ENCODE measurements around the gene STBD1.

The STBD1 gene

DNA sequence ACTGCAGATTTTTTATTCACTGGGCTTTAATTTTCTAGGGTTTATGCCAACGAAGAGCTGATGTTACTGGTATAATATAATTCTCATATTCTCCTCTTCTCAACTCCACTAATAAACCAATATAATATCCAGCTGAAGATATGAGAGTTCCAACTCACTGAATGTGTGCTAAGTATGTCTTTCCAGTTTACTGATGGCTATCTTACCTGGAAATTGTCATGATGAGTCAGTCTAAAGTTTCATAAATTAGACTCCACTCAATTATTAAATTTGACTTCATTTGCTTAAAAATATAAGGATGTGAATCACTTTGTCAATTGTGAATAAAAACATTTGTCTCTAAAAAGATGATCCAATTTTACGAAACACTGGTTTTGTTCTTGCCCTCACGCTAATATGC, 28.4 kb downstream of the STBD1 start:
- DNase-seq (ENCODE audit: low read depth), result no peak
- TF ChIP-seq, protein P1, sequence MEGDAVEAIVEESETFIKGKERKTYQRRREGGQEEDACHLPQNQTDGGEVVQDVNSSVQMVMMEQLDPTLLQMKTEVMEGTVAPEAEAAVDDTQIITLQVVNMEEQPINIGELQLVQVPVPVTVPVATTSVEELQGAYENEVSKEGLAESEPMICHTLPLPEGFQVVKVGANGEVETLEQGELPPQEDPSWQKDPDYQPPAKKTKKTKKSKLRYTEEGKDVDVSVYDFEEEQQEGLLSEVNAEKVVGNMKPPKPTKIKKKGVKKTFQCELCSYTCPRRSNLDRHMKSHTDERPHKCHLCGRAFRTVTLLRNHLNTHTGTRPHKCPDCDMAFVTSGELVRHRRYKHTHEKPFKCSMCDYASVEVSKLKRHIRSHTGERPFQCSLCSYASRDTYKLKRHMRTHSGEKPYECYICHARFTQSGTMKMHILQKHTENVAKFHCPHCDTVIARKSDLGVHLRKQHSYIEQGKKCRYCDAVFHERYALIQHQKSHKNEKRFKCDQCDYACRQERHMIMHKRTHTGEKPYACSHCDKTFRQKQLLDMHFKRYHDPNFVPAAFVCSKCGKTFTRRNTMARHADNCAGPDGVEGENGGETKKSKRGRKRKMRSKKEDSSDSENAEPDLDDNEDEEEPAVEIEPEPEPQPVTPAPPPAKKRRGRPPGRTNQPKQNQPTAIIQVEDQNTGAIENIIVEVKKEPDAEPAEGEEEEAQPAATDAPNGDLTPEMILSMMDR (IDR thresholded peaks at IDR 0.05; ENCODE audit: low read depth, low read length), result no peak
- TF ChIP-seq, protein P2, sequence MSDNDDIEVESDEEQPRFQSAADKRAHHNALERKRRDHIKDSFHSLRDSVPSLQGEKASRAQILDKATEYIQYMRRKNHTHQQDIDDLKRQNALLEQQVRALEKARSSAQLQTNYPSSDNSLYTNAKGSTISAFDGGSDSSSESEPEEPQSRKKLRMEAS (IDR thresholded peaks at IDR 0.05; ENCODE audit: low read depth, low read length), result no peak
- no peak overlapping the region for H3K4me3 ChIP-seq (ENCODE audit: low read depth, low read length)

DNA sequence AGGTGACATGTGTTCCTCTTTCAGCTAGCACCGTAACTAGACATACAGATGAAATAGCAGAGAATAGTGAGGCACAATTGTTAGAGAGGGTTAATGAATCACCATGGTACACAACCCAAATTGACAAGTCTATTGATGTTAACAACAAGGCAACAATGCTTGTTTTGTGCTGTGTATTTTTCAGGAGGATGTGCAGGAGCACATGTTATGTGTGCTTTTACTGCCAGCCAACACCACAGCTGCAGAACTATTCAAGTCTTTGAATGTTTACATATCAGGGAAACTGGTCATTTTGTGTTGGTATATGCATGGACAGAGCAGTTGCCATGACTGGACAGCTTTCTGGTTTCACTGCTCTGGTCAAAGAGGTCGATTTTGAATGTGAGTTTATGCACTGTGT, 32.8 kb downstream of the STBD1 start:
- TF ChIP-seq, protein P2 (IDR thresholded peaks at IDR 0.05; ENCODE audit: low read depth, low read length), result no peak
- TF ChIP-seq POLR2A (IDR thresholded peaks at IDR 0.05; ENCODE audit: extremely low read depth, insufficient read length) (no peak), MYC (IDR thresholded peaks at IDR 0.05; ENCODE audit: low read depth, low read length) (no peak)
- TF ChIP-seq, protein P1 (IDR thresholded peaks at IDR 0.05; ENCODE audit: low read depth, low read length), result no peak
- no peak overlapping the region for H3K4me3 ChIP-seq (ENCODE audit: low read depth, low read length)
- no peak for DNase-seq (ENCODE audit: low read depth)

DNA sequence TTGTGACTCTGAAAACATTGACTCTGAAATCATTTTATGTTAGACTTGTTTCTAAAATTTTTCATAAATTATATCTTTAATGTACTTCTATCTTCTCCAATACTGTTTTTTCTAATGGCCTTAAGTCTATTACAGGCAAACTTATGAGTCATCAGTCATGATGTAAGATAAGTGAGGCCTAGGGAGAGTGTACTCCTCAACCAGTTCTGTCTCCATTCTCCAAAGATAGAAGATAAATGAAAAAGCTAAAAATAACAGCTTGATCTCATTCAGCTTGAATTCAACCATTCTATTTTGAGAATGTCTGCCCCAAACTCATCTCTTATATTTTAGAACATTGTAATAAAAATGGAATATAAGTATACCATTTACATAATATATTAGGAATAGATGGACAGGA, 34.5 kb downstream of the STBD1 start:
- no peak overlapping the region for H3K4me3 ChIP-seq (ENCODE audit: low read depth, low read length)
- TF ChIP-seq, protein P2 (IDR thresholded peaks at IDR 0.05; ENCODE audit: low read depth, low read length), result no peak
- peak; percentile 64 for DNase-seq (ENCODE audit: low read depth)

DNA sequence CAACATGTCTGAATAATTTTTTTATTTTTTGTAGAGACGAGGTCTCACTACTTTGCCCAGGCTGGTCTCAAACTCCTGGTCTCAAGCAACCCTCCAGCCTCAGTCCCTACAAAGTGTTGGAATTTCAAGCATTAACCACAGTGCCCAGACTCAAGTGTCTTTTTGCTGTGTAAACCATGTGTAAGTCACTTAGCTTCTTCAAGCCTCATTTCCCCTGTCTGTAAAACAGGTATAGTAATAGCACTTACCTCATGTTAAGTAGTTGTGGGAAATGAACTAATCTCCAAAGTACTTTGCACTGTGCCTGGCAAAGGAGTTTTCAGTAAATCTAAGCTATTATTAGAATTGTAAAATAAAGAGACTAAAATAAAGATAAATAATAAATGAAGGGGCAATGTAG, 35.7 kb downstream of the STBD1 start:
- no peak overlapping the region for H3K4me3 ChIP-seq (ENCODE audit: low read depth, low read length)
- no peak for DNase-seq (ENCODE audit: low read depth)
- TF ChIP-seq, protein P2 (IDR thresholded peaks at IDR 0.05; ENCODE audit: low read depth, low read length), result no peak
- TF ChIP-seq MYC (IDR thresholded peaks at IDR 0.05; ENCODE audit: low read depth, low read length), result no peak
- no peak for TF ChIP-seq POLR2A (IDR thresholded peaks at IDR 0.05; ENCODE audit: extremely low read depth, insufficient read length)

DNA sequence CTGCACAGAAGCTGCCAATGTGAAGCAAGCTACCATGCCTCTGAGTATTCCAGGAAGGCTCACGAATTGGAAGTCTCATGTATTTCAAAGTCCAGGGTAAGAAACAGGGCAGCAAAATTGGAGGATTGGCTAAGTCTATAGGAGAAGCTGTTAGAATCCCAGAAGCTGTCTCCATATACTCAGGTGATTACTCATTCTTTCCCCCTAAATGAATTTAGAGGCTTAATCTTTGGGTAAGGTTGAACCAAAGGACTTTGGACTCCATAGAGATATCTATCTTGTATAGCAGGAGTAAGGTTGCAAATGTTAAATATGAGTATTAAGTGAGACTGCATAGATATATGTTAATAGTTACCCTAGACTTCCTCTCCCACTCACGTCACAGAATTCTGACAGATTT, 36.3 kb downstream of the STBD1 start:
- DNase-seq (ENCODE audit: low read depth), result no peak
- no peak overlapping the region for H3K4me3 ChIP-seq (ENCODE audit: low read depth, low read length)
- TF ChIP-seq, protein P2 (IDR thresholded peaks at IDR 0.05; ENCODE audit: low read depth, low read length), result no peak
- TF ChIP-seq, protein P1 (IDR thresholded peaks at IDR 0.05; ENCODE audit: low read depth, low read length), result no peak
- TF ChIP-seq MYC (IDR thresholded peaks at IDR 0.05; ENCODE audit: low read depth, low read length) (no peak), POLR2A (IDR thresholded peaks at IDR 0.05; ENCODE audit: extremely low read depth, insufficient read length) (no peak)

DNA sequence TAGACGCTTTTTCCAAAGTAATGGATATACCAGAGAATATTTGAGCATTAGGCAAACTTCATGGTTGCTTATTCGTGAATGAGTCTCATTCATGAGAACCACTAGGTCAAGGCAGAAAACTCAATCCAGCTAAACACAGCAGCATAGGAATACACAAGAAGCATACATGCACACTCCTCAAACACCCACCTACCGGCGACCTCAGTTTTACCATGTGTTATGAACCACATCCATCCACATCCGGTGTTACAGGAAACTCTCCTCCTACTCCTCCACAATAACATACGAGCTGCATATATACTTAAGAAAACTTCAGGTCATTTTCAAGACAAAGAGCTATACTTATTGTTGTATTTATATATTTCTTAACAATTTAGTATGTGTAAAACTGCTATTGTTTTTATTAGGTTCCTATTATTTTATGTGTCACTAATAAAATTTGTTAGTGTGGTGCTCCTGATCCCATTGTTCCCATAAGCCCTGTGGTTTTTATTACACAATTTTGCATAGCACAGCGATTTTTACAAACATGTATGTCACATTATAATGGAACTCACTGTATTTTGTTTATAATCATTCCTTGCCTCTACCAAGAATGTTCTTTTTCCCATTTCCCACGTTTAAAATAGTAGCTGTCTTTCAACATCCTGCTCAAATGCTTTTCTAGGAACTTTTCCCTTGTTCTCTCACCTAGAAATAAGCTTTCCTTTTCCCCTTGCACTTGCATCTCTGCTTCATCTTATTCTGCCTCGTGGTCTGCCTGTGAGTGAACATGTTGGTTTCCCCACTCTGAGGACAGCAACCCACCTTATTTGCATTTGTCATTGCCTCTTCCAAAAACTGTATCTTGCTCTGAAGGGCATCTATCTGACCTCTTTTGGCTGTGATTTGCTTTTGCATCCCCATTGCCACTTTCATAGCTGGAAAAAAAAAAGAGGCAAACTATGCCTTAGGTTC, 48.3 kb downstream of the STBD1 start:
- TF ChIP-seq POLR2A (IDR thresholded peaks at IDR 0.05; ENCODE audit: extremely low read depth, insufficient read length) (no peak), MYC (IDR thresholded peaks at IDR 0.05; ENCODE audit: low read depth, low read length) (no peak)
- TF ChIP-seq, protein P1 (IDR thresholded peaks at IDR 0.05; ENCODE audit: low read depth, low read length), result no peak
- TF ChIP-seq, protein P2 (IDR thresholded peaks at IDR 0.05; ENCODE audit: low read depth, low read length), result 0 out of 2 replicates have a peak, but pooled peaks have one; percentile 26

More for the DNA sequence above, 48.3 kb downstream of the STBD1 start:
- peak; percentile 76 for DNase-seq (ENCODE audit: low read depth)
- no peak overlapping the region for H3K4me3 ChIP-seq (ENCODE audit: low read depth, low read length)

Measured in NB4 (cell line).